ENCODE results near the gene TSHZ3. TPM values are rescaled to one million over a fixed set of nuclear protein-coding genes. Genes with fewer than 3 reads are reported as not detected.

TSHZ3 gene
- total RNA-seq, 1 donor from 2014 or later = 18.6 TPM

- DNase-seq = no peak
Measured at GRCh38 chr19:31286491-31286890, 62.7 kb downstream of the TSHZ3 start.

DNA sequence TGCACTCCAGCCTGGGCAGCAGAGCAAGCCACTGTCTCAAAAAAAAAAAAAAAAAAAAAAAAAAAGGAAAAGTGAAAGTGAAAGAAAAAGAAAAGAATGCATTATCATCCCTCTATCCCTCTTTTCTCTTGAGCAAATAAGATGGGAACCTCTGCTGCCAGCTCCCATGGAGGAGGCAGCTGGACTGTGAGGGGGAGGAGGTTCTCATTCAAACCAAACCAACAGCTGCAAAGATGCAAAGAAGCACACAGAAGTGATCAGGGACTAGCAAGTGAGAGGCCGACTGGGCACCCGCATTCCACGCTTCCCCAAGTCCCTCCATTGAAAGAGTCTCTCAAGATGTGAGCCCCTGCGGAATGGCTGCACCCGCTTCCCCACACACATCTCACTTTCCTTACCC is 63.5 kb downstream of the TSHZ3 start:
- DNase-seq = no peak

DNA sequence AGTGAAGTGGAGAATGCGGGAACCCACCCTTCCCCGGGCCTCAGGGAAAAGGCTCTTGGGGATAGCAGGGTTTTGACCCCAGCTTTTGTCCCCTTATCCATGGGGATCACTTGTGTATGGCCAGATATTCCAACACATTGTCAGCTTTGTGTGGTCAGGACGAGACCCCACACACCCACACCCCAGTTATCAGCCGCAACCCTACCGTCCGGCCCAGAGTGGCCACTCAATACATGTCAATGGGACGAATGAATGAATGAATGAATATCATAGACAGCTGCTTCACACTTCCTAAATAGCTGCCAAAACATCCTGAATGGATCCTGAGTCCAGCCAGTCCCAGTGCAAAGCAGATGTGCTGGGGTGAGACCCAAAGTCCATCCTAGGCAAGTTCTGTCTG is 64.6 kb downstream of the TSHZ3 start:
- DNase-seq = no peak

DNA sequence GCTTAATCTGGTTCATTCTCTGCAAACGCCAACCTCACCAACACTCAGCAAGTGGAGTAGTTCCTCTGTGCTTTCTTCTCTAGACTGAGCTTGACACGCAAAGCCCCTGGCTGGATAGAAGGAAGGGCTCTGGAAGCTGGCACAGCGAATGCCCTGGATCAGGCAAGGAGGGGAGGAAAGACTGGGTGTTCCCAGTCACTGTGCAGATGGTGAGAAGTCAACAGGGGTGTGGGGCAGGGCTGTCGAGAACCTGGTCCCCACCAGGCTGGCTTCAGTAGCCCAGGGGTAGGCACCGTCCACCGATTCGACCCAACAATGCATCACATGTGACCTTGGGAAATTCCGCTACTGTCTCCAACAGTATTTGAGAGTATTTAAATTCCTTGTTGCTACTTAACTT is 65.5 kb downstream of the TSHZ3 start:
- no peak for DNase-seq

- DNase-seq = no peak
Measured at GRCh38 chr19:31282346-31282745, 66.9 kb downstream of the TSHZ3 start.

- no peak for DNase-seq
Measured at GRCh38 chr19:31280287-31281006, 68.8 kb downstream of the TSHZ3 start.

- no peak for DNase-seq
Measured at GRCh38 chr19:31279436-31279765, 69.8 kb downstream of the TSHZ3 start.

DNA sequence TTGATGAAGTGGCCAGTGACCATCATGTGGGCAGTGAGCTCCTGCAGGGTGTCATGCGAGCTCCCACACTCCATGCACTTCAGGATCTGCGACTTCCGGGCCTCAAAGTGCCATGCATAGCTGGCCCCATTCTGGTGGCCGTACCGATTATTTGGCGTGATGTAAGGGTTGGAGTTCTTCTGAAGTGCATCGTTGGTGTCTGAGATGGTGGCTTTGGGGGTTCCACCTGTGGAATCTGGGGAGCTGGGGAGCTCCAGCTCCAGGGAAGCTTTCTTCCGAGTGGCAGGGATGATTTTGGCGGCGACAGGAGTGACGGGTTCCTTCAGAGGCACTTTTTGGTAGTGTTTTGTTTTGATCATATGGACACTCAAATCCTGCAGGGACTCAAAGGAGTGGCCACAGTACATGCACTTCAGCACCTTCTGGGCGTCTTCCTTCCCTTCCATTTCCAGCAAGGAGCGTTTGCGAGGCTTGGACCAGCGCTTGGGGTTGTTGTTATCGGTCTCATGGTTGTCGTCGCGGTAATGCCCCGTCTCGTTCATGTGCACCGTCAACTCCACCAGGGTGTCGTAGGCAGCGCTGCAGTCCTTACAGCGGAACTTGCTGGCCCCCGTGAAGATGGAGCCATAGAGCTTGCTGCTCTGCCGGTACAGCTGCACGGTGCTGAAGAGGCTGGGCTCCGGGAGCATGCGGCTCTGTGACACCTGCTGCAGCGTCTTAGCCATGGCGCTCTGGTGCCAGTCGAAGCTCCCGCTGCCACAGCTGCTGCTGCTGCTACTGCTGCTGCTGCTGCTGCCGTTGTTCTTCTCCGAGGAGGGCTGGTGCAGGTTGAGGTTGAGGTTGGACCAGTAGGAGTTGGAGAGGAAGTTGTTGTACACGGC is 70.4 kb downstream of the TSHZ3 start:
- DNase-seq = no peak

GRCh38 chr19:31277516-31277915 is 71.7 kb downstream of the TSHZ3 start:
- no peak for DNase-seq

DNA sequence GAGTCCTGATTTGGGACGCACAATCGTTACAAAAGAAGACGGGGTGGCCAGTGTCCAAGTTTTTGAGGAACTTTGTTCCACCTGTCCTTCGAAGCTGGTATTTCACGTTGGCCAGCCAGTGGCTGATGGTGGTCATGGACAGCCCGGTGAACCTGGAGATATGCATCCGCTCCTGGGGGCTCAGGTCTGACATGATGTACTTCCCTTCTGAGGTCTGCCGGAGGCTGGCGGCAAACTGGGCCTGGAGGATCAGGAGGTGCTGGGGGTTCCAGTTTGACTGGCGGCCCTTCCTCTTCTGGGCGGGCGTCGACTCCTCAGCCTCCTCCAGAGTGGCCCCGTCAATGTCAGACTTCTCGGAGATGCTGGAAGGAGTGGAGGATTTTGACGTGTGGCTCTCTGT is 72.4 kb downstream of the TSHZ3 start:
- DNase-seq = no peak

- no peak for DNase-seq
Measured at GRCh38 chr19:31275068-31275334, 74.2 kb downstream of the TSHZ3 start.

GRCh38 chr19:31274251-31275067 is 74.8 kb downstream of the TSHZ3 start:
- no peak for DNase-seq

DNA sequence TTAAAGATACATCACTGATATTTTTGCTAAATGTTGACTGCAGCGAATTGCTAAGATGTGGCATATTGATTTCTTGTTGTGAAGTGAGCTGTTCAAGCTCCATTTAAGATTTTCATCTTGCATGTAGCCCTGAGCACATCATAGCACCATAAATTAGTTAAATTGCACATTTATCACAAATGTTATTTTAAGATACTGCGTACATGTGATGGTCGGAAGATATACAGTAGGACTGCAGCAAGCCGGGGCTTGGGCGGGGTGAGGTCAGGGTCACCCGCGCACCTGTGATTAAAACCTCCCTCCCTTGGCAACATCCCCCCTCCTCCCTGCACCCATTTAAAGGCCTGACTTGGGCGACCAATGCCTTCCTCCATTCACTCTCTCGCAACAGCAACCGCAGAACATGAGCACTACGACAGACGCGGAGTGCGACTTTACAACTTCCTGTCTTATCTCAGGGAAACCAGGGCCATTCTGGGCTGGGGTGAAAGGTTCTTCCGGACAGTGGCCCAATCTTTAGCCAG is 76.6 kb downstream of the TSHZ3 start:
- DNase-seq = no peak

GRCh38 chr19:31271306-31271911 is 77.8 kb downstream of the TSHZ3 start:
- no peak for DNase-seq

GRCh38 chr19:31270897-31271296 is 78.3 kb downstream of the TSHZ3 start:
- no peak for DNase-seq

DNA sequence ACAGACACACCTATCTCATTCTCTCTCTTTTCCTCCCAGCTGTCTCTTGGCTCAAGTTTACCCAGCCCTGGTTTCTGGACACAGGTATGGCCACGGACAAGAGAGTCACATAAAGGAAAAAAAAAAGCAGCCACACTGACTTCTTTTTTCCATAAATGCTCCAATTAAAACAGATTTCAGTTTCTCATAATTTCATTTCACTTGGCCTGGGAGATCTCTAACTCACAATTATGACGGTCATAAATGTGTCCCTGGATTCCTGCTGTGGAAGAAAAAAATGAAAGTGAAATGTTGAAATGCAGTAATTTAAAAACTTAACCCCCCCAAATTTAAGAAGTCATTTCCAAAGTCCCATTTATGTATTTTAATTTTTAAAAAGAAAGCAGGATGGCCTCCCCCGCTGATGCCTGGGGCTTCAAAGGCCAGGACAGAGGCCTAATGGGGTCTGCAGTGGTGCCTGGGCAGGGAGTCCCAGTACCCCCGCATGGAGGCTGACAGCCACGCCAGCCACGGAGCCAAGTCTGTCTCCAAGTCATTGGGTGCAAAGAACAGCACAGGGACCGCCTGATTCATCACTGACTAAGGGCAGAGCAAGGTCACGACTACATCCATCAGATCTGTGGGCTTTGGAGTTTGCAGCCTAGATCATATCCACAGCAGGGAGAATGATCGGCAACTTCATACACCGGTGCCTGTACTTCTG is 79.7 kb downstream of the TSHZ3 start:
- no peak for DNase-seq

GRCh38 chr19:31268751-31269383 is 80.4 kb downstream of the TSHZ3 start:
- DNase-seq = no peak

DNA sequence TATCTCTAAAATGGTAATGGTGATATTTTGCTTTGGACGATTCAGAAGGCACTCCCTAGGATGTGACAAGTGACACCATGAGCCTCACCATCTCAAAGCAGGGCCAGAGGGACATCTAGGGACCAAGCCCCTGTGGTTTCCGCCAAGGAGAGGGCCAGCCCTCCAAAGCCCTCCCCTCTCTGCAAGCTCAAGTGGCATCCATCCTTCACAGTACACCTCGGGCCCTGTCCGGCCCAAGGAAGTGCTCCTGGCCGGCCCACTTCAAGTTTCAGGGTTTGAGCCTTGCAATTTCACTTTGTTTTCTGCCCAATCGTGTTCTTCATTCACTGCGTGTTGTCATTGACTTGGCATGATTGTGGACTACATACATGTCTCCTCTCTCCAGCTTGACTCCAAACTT is 82.5 kb downstream of the TSHZ3 start:
- DNase-seq = no peak

GRCh38 chr19:31266196-31266595 is 83.0 kb downstream of the TSHZ3 start:
- DNase-seq = no peak

DNA sequence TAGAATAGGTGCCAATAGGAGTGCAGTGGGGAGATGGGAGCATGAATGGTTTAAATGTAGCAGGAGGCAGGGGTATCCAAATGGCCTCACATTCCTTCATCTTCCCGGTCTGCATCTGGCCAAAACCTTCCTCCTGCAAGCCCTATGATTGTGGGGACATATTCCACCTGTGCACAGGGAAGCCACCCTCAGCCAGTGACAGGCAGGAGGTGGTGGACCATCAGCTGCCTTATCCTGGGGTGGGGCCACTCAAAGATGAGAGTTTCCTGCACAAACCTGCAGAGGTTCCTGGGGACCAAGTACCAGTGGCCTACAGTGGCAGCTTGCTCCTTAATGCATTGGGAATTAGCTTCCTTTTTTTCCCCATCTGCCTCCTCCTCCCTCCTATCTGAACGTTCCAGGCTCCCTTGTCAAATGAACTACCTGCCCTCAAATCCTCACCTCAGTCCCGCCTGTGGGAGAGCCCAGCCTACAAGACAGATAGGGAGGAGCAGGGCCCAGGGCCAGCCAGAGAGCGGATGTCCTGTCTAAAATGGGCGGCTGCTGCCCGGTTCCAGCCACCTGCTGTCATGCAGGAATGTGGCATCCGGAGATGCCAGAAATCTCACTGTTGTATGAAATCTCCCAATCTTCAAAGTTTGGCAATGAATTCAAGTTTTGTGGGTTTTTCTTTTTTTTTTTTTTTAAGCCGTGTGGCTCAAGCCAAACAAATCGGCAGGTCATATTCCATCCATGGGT is 85.0 kb downstream of the TSHZ3 start:
- no peak for DNase-seq

- DNase-seq = no peak
Measured at GRCh38 chr19:31263328-31263727, 85.9 kb downstream of the TSHZ3 start.
